ENCODE results near the gene HCN2.

- no peak for TF ChIP-seq POLR2AphosphoS5 (IDR thresholded peaks at IDR 0.05; ENCODE audit: borderline replicate concordance, low read depth, low read length)
- no peak for TF ChIP-seq EZH2 (IDR thresholded peaks at IDR 0.05)
- TF ChIP-seq FOXP2 (optimal IDR thresholded peaks at IDR 0.05; ENCODE audit: control extremely low read depth, extremely low read length, insufficient read depth), result no peak
Measured at GRCh38 chr19:660793-661426, 71.2 kb downstream of the HCN2 start.

Measured in SK-N-MC (cell line).